Smooth muscle cell (in vitro differentiated cells): ENCODE data around the gene FNDC10. TPM values are rescaled to one million over a fixed set of nuclear protein-coding genes. Genes with fewer than 3 reads are reported as not detected.

Experiments
- DNase-seq: peaks from one replicate; lab custom pipeline; 2025; ENCODE audit not compliant: unreplicated experiment; lab: John Stamatoyannopoulos, UW
- H2AFZ ChIP-seq: fragments of 200-600 bp; sonication (generic); 2 replicates; pipeline ENCODE4 v1.6.0; 2016; ENCODE audit warnings: antibody characterized with exemption, low read depth, mild to moderate bottlenecking
- H3F3A ChIP-seq: fragments of 200-600 bp; sonication (generic); 2 replicates; pipeline ENCODE4 v1.6.0; 2017; ENCODE audit warnings: antibody characterized with exemption, low read depth
- H3K27ac ChIP-seq: fragments of 200-600 bp; sonication (generic); 2 replicates; pipeline ENCODE4 v1.5.1; 2016; ENCODE audit warnings: low read depth, mild to moderate bottlenecking
- H3K27me3 ChIP-seq: fragments of 200-600 bp; sonication (generic); 2 replicates; pipeline ENCODE4 v1.6.1; 2016; ENCODE audit warnings: low read depth, mild to moderate bottlenecking
- H3K36me3 ChIP-seq: fragments of 200-600 bp; sonication (generic); 2 replicates; pipeline ENCODE4 v1.5.1; 2016; ENCODE audit warnings: low read depth
- H3K4me1 ChIP-seq: fragments of 200-600 bp; sonication (generic); 2 replicates; pipeline ENCODE4 v1.5.1; 2016; ENCODE audit warnings: low read depth
- H3K4me2 ChIP-seq: fragments of 200-600 bp; sonication (generic); 2 replicates; pipeline ENCODE4 v1.6.0; 2016; ENCODE audit warnings: mild to moderate bottlenecking
- H3K4me3 ChIP-seq: fragments of 200-600 bp; sonication (generic); 2 replicates; pipeline ENCODE4 v1.5.1; 2016; ENCODE audit warnings: mild to moderate bottlenecking
- H3K79me2 ChIP-seq: fragments of 200-600 bp; sonication (generic); 2 replicates; pipeline ENCODE4 v1.6.0; 2016; ENCODE audit warnings: low read depth, mild to moderate bottlenecking
- H3K9ac ChIP-seq: fragments of 200-600 bp; sonication (generic); 2 replicates; pipeline ENCODE4 v1.6.0; 2016; ENCODE audit warnings: low read depth
- H3K9me3 ChIP-seq: fragments of 200-600 bp; sonication (generic); replicated peaks from 2 replicates; pipeline ENCODE4 v1.5.1; 2016; ENCODE audit warnings: low read depth
- H4K20me1 ChIP-seq: fragments of 200-600 bp; sonication (generic); 2 replicates; pipeline ENCODE4 v1.6.0; 2016; ENCODE audit warnings: low read depth
- CTCF ChIP-seq: fragments of 200-600 bp; sonication (generic); IDR thresholded peaks from 2 replicates; pipeline ENCODE4 v1.5.1; 2017; ENCODE audit warnings: borderline replicate concordance, mild to moderate bottlenecking, antibody characterized with exemption; ENCODE audit not compliant: insufficient read depth, poor library complexity, severe bottlenecking
- WGBS: methylation state at CpG from one replicate; pipeline ENCODE4 v1.1.7; 2016; ENCODE audit warnings: low lambda C conversion rate; 5-methylcytosine and 5-hydroxymethylcytosine counted together
- polyA plus RNA-seq: library from polyadenylated mRNA; unstranded; fragments of >200 nt; fragmentation: Nextera tagmentation; extraction: Ambion mirVana; gene quantifications from 2 replicates; pipeline ENCODE4 v1.2.1, GENCODE V29; 2016
- total RNA-seq: library from RNA; depleted of rRNA; stranded (reverse); fragments of >200 nt; gene quantifications from 2 replicates; pipeline ENCODE4 v1.2.3, GENCODE V29; 2014

The FNDC10 gene
- total and polyA plus RNA-seq, 2 experiments from 2014 or later = 9.1 to 22.5 TPM

DNA sequence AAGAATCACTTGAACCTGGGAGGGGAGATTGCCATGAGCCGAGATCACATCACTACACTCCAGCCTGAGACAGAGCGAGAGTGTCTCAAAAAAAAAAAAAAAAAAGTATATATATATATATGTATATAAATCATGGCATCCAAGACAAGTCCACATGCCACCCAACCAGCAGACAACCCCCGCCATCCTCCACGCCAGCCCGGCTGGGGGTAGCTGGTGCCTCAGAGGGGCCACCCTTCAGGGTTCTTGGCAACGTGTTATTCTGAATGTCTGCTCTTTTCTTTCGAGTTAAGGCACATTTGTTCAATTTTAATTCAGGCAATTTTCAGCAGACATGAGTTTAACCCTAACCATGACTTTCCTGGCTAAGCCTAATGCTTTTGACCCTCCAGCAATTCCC lies 49.8 kb downstream of the FNDC10 start:
- H3K9ac ChIP-seq = no peak overlapping the region
- DNase-seq = no peak
- H3K4me3 ChIP-seq = no peak overlapping the region
- H3K27me3 ChIP-seq = no peaks in the 10 kb centered on the region
- no peak overlapping the region for H3K27ac ChIP-seq
- no peaks in the 10 kb centered on the region for H3F3A ChIP-seq
- no peak overlapping the region for H2AFZ ChIP-seq
- no peaks in the 10 kb centered on the region for H3K9me3 ChIP-seq
- H3K4me1 ChIP-seq = no peaks in the 10 kb centered on the region
- peaks cover 60% of the 10 kb centered on the region for H4K20me1 ChIP-seq
- H3K4me2 ChIP-seq = no peak overlapping the region
- no peak for TF ChIP-seq CTCF
- 95% methylated on average over 7 of the region's 7 CpGs for WGBS
- H3K36me3 ChIP-seq = no peaks in the 10 kb centered on the region
- peaks cover 27% of the 10 kb centered on the region for H3K79me2 ChIP-seq

GRCh38 chr1:1548591-1548990 lies 51.3 kb downstream of the FNDC10 start:
- H3K4me3 ChIP-seq = no peak overlapping the region

More at GRCh38 chr1:1548591-1548990, 51.3 kb downstream of the FNDC10 start:
- no peak for TF ChIP-seq CTCF
- DNase-seq = no peak
- no peak overlapping the region for H3K27ac ChIP-seq
- peaks cover 45% of the 10 kb centered on the region for H4K20me1 ChIP-seq
- H3K36me3 ChIP-seq = no peaks in the 10 kb centered on the region
- no peak overlapping the region for H2AFZ ChIP-seq
- H3K9ac ChIP-seq = no peak overlapping the region
- 92% methylated on average over 14 of the region's 14 CpGs for WGBS
- peaks cover 26% of the 10 kb centered on the region for H3K79me2 ChIP-seq
- no peak overlapping the region for H3K4me2 ChIP-seq
- no peaks in the 10 kb centered on the region for H3F3A ChIP-seq
- H3K27me3 ChIP-seq = no peaks in the 10 kb centered on the region
- no peaks in the 10 kb centered on the region for H3K4me1 ChIP-seq
- no peaks in the 10 kb centered on the region for H3K9me3 ChIP-seq

Other genes starting within 250 kb of the FNDC10 start
- 240 and 266 TPM in 2 replicates for gene MXRA8, start 241.6 kb downstream of the FNDC10 start, total RNA-seq
- 473 and 597 TPM in 2 replicates for gene MXRA8, start 241.6 kb downstream of the FNDC10 start, polyA plus RNA-seq
- gene AURKAIP1, start 224.9 kb downstream of the FNDC10 start, total RNA-seq = 60.1 and 81.8 TPM in 2 replicates
- gene AURKAIP1, start 224.9 kb downstream of the FNDC10 start, polyA plus RNA-seq = 214 and 245 TPM in 2 replicates
- 172 and 180 TPM in 2 replicates for gene CCNL2, start 200.8 kb downstream of the FNDC10 start, total RNA-seq
- gene CCNL2, start 200.8 kb downstream of the FNDC10 start, polyA plus RNA-seq = 144 and 226 TPM in 2 replicates
- gene MRPL20, start 192.8 kb downstream of the FNDC10 start, total RNA-seq = 99.0 and 99.6 TPM in 2 replicates
- gene MRPL20, start 192.8 kb downstream of the FNDC10 start, polyA plus RNA-seq = 147 and 161 TPM in 2 replicates
- 5.3 and 10.1 TPM in 2 replicates for gene ANKRD65, start 178.9 kb downstream of the FNDC10 start, total RNA-seq
- 6.1 and 30.1 TPM in 2 replicates for gene ANKRD65, start 178.9 kb downstream of the FNDC10 start, polyA plus RNA-seq
- 25.1 and 29.5 TPM in 2 replicates for gene VWA1, start 164.4 kb downstream of the FNDC10 start, total RNA-seq
- 79.2 and 156 TPM in 2 replicates for gene VWA1, start 164.4 kb downstream of the FNDC10 start, polyA plus RNA-seq
- 0.09 and 0.40 TPM in 2 replicates for gene ATAD3C, start 150.4 kb downstream of the FNDC10 start, total RNA-seq
- 0.86 and 2.6 TPM in 2 replicates for gene ATAD3C, start 150.4 kb downstream of the FNDC10 start, polyA plus RNA-seq
- gene ATAD3B, start 128.4 kb downstream of the FNDC10 start, total RNA-seq = 6.7 and 8.6 TPM in 2 replicates
- 20.2 and 27.4 TPM in 2 replicates for gene ATAD3B, start 128.4 kb downstream of the FNDC10 start, polyA plus RNA-seq
- 14.3 and 16.0 TPM in 2 replicates for gene ATAD3A, start 88.0 kb downstream of the FNDC10 start, total RNA-seq
- gene ATAD3A, start 88.0 kb downstream of the FNDC10 start, polyA plus RNA-seq = 58.0 and 68.7 TPM in 2 replicates
- gene TMEM240, start 59.5 kb downstream of the FNDC10 start, total RNA-seq = 1.9 and 12.2 TPM in 2 replicates
- gene TMEM240, start 59.5 kb downstream of the FNDC10 start, polyA plus RNA-seq = 2.7 and 4.0 TPM in 2 replicates
- gene SSU72, start 25.3 kb downstream of the FNDC10 start, total RNA-seq = 77.3 and 116 TPM in 2 replicates
- 223 and 231 TPM in 2 replicates for gene SSU72, start 25.3 kb downstream of the FNDC10 start, polyA plus RNA-seq
- 21.9 and 42.7 TPM in 2 replicates for gene MIB2, start 15.4 kb upstream of the FNDC10 start, total RNA-seq
- gene MIB2, start 15.4 kb upstream of the FNDC10 start, polyA plus RNA-seq = 61.2 and 71.2 TPM in 2 replicates
- gene MMP23B, start 32.0 kb upstream of the FNDC10 start, total RNA-seq = 81.7 and 89.8 TPM in 2 replicates
- 197 and 218 TPM in 2 replicates for gene MMP23B, start 32.0 kb upstream of the FNDC10 start, polyA plus RNA-seq
- gene CDK11B, start 58.9 kb upstream of the FNDC10 start, total RNA-seq = 12.1 and 15.6 TPM in 2 replicates
- 13.7 and 21.1 TPM in 2 replicates for gene CDK11B, start 58.9 kb upstream of the FNDC10 start, polyA plus RNA-seq
- gene SLC35E2B, start 92.7 kb upstream of the FNDC10 start, total RNA-seq = 24.2 and 32.4 TPM in 2 replicates
- 19.7 and 22.6 TPM in 2 replicates for gene SLC35E2B, start 92.7 kb upstream of the FNDC10 start, polyA plus RNA-seq
- gene CDK11A, start 124.2 kb upstream of the FNDC10 start, total RNA-seq = 9.0 and 20.9 TPM in 2 replicates
- gene CDK11A, start 124.2 kb upstream of the FNDC10 start, polyA plus RNA-seq = 19.8 and 31.2 TPM in 2 replicates
- 27.2 and 32.7 TPM in 2 replicates for gene NADK, start 178.3 kb upstream of the FNDC10 start, total RNA-seq
- 37.8 and 39.0 TPM in 2 replicates for gene NADK, start 178.3 kb upstream of the FNDC10 start, polyA plus RNA-seq